GM21737 (cell line): ENCODE results near the gene BMP6.
A peak's percentile ranks its signal among the peaks of the same experiment; 100 is the strongest.

Experiments used
- ATAC-seq: cut with Tn5 transposase; IDR thresholded peaks from one replicate; pipeline ENCODE4 v1.9.1; 2021; ENCODE audit warnings: mild to moderate bottlenecking, moderate library complexity; ENCODE audit not compliant: unreplicated experiment

BMP6 gene

GRCh38 chr6:7725849-7726415 lies at the start of gene BMP6:
Gene BMP6, plus strand, starts transcription at chr6:7726099. Its CDS starts 857 bp downstream, at chr6:7726956.
- peak; percentile 69 for ATAC-seq

GRCh38 chr6:7677229-7677628 lies 48.7 kb upstream of the BMP6 start:
- no peak for ATAC-seq

GRCh38 chr6:7680393-7681075 lies 45.4 kb upstream of the BMP6 start:
- ATAC-seq, result no peak

- no peak for ATAC-seq
Measured at GRCh38 chr6:7681449-7681848, 44.5 kb upstream of the BMP6 start.

GRCh38 chr6:7684076-7684475 lies 41.8 kb upstream of the BMP6 start:
- ATAC-seq, result no peak

- ATAC-seq, result no peak
Measured at GRCh38 chr6:7684843-7685242, 41.1 kb upstream of the BMP6 start.

GRCh38 chr6:7685276-7685675 lies 40.6 kb upstream of the BMP6 start:
- no peak for ATAC-seq

GRCh38 chr6:7687145-7688111 lies 38.5 kb upstream of the BMP6 start:
- no peak for ATAC-seq

- ATAC-seq, result no peak
Measured at GRCh38 chr6:7691021-7691420, 34.9 kb upstream of the BMP6 start.

GRCh38 chr6:7691675-7692452 lies 34.0 kb upstream of the BMP6 start:
- ATAC-seq, result no peak

GRCh38 chr6:7692453-7692784 lies 33.5 kb upstream of the BMP6 start:
- no peak for ATAC-seq

- no peak for ATAC-seq
Measured at GRCh38 chr6:7693827-7694226, 32.1 kb upstream of the BMP6 start.

GRCh38 chr6:7696061-7696460 lies 29.8 kb upstream of the BMP6 start:
- ATAC-seq, result no peak

- no peak for ATAC-seq
Measured at GRCh38 chr6:7697432-7697819, 28.5 kb upstream of the BMP6 start.

- no peak for ATAC-seq
Measured at GRCh38 chr6:7697820-7698623, 27.9 kb upstream of the BMP6 start.

- no peak for ATAC-seq
Measured at GRCh38 chr6:7701212-7701834, 24.6 kb upstream of the BMP6 start.

- ATAC-seq, result no peak
Measured at GRCh38 chr6:7703148-7703680, 22.7 kb upstream of the BMP6 start.

GRCh38 chr6:7705483-7705882 lies 20.4 kb upstream of the BMP6 start:
- ATAC-seq, result no peak

- ATAC-seq, result no peak
Measured at GRCh38 chr6:7706269-7706668, 19.6 kb upstream of the BMP6 start.

GRCh38 chr6:7707787-7708186 lies 18.1 kb upstream of the BMP6 start:
- ATAC-seq, result no peak
